ENCODE measurements around the gene CRYBB2.

DNA sequence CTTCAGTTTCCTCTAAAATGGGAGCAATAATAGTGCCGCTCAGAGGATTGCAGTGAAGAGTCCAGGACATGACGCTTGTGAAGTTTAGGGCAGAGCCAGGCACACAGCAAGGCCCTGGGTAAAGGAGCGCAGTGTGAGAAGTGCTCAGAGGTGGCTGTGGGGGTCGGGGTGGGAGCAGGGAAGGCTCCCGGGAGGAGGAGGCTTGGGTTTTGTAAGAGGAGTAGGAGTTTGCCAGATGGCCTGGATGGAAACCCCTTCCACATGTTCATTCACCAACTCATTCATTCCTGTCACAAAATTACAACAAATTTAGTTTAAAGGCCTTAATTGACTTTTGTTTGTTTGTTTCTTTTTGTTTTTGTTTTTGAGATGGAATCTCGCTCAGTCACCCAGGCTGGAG, 17.0 kb downstream of the CRYBB2 start:
- no peak for TF ChIP-seq POLR2A (IDR thresholded peaks at IDR 0.05)
- TF ChIP-seq CTCF (IDR thresholded peaks at IDR 0.05) = no peak
